Stimulated activated CD4-positive, alpha-beta T cell treated with anti-CD3 and anti-CD28 coated beads, TNF-alpha, amount 100 ng/mL, for 4 hours (primary cell): ENCODE measurements around the gene HCFC1.

Experiments
- DNase-seq, 3 experiments: peaks; one replicate each; pipeline ENCODE4 v3.0.0-alpha.2; 2020; ENCODE audit warnings: low read depth in 3 of 3

The HCFC1 gene

GRCh38 chrX:153974003-153974725 is 2.5 kb upstream of the HCFC1 start:
- DNase-seq: no peak

- DNase-seq: no peak
Observed at GRCh38 chrX:153973127-153974002, 1.7 kb upstream of the HCFC1 start.

- peak; percentile 63 to 76 (median 75) for DNase-seq
Observed at GRCh38 chrX:153972368-153973126, 929 bp upstream of the HCFC1 start, which contains the start of gene TMEM187. TSS of gene TMEM187 (plus strand) at chrX:153972754. CDS start at chrX:153982063, 9,309 bp downstream.

- peak; percentile 64 to 76 (median 74) for DNase-seq
Observed at GRCh38 chrX:153971124-153971449, 531 bp downstream of the HCFC1 start.

- DNase-seq: no peak
Observed at GRCh38 chrX:153970357-153971123, 1.1 kb downstream of the HCFC1 start.

GRCh38 chrX:153969904-153970356 is 1.7 kb downstream of the HCFC1 start:
- DNase-seq: no peak

GRCh38 chrX:153969125-153969903 is 2.3 kb downstream of the HCFC1 start:
- DNase-seq: no peak

GRCh38 chrX:153968754-153969124 is 2.9 kb downstream of the HCFC1 start:
- DNase-seq: no peak

GRCh38 chrX:153968255-153968654 is 3.4 kb downstream of the HCFC1 start:
- no peak for DNase-seq

GRCh38 chrX:153967536-153968224 is 3.9 kb downstream of the HCFC1 start:
- DNase-seq: no peak

- DNase-seq: peak in 1 of 3 experiments; percentile 39
Observed at GRCh38 chrX:153966841-153967535, 4.6 kb downstream of the HCFC1 start.

GRCh38 chrX:153966283-153966688 is 5.3 kb downstream of the HCFC1 start:
- DNase-seq: no peak

- DNase-seq: no peak
Observed at GRCh38 chrX:153965406-153965805, 6.2 kb downstream of the HCFC1 start.

- no peak for DNase-seq
Observed at GRCh38 chrX:153964105-153964504, 7.5 kb downstream of the HCFC1 start.

GRCh38 chrX:153963546-153963945 is 8.1 kb downstream of the HCFC1 start:
- no peak for DNase-seq

GRCh38 chrX:153961292-153961691 is 10.3 kb downstream of the HCFC1 start:
- DNase-seq: no peak

GRCh38 chrX:153960786-153961185 is 10.8 kb downstream of the HCFC1 start:
- no peak for DNase-seq

GRCh38 chrX:153960077-153960476 is 11.5 kb downstream of the HCFC1 start:
- no peak for DNase-seq

GRCh38 chrX:153959649-153960048 is 12.0 kb downstream of the HCFC1 start:
- DNase-seq: no peak
